HG03066 (cell line): ENCODE data around the gene THSD4.

ENCODE experiments used
- ATAC-seq: cut with Tn5 transposase; IDR thresholded peaks from one replicate; pipeline ENCODE4 v1.9.1; 2021; ENCODE audit warnings: low read depth; ENCODE audit not compliant: unreplicated experiment

The THSD4 gene

GRCh38 chr15:71588746-71589145 lies 473.5 kb downstream of the THSD4 start:
- ATAC-seq, result no peak

- no peak for ATAC-seq
Observed at GRCh38 chr15:71591057-71591456, 475.8 kb downstream of the THSD4 start.

- ATAC-seq, result no peak
Observed at GRCh38 chr15:71592203-71592602, 476.9 kb downstream of the THSD4 start.

GRCh38 chr15:71595846-71596553 lies 480.7 kb downstream of the THSD4 start:
- no peak for ATAC-seq

- ATAC-seq, result no peak
Observed at GRCh38 chr15:71596672-71597071, 481.4 kb downstream of the THSD4 start.

- ATAC-seq, result no peak
Observed at GRCh38 chr15:71597126-71597525, 481.9 kb downstream of the THSD4 start.

- no peak for ATAC-seq
Observed at GRCh38 chr15:71597637-71598036, 482.4 kb downstream of the THSD4 start.

GRCh38 chr15:71598741-71599140 lies 483.5 kb downstream of the THSD4 start:
- no peak for ATAC-seq

- no peak for ATAC-seq
Observed at GRCh38 chr15:71599418-71600151, 484.3 kb downstream of the THSD4 start.

- no peak for ATAC-seq
Observed at GRCh38 chr15:71600237-71600636, 485.0 kb downstream of the THSD4 start.

GRCh38 chr15:71601038-71601834 lies 486.0 kb downstream of the THSD4 start:
- no peak for ATAC-seq

- ATAC-seq, result no peak
Observed at GRCh38 chr15:71603379-71603778, 488.1 kb downstream of the THSD4 start.

- no peak for ATAC-seq
Observed at GRCh38 chr15:71607383-71607782, 492.1 kb downstream of the THSD4 start.

GRCh38 chr15:71610728-71611552 lies 495.7 kb downstream of the THSD4 start:
- no peak for ATAC-seq

- no peak for ATAC-seq
Observed at GRCh38 chr15:71611553-71612396, 496.5 kb downstream of the THSD4 start.

- no peak for ATAC-seq
Observed at GRCh38 chr15:71612397-71612722, 497.1 kb downstream of the THSD4 start.

GRCh38 chr15:71612869-71613268 lies 497.6 kb downstream of the THSD4 start:
- ATAC-seq, result no peak

- no peak for ATAC-seq
Observed at GRCh38 chr15:71623111-71623510, 507.8 kb downstream of the THSD4 start.

GRCh38 chr15:71626596-71627088 lies 511.4 kb downstream of the THSD4 start:
- ATAC-seq, result no peak

GRCh38 chr15:71627188-71627587 lies 511.9 kb downstream of the THSD4 start:
- ATAC-seq, result no peak
